VCaP (cell line): ENCODE measurements around the gene LMNTD1.

Source experiments
- H3K27ac ChIP-seq: fragments of 450-650 bp; 2 replicates; pipeline ENCODE4 v1.5.1; 2017
- TF ChIP-seq, protein P1 (sequence below): fragments of 450-650 bp; conservative IDR thresholded peaks from 2 replicates; pipeline ENCODE4 v1.5.1; 2017; ENCODE audit warnings: mild to moderate bottlenecking, moderate library complexity

The LMNTD1 gene

DNA sequence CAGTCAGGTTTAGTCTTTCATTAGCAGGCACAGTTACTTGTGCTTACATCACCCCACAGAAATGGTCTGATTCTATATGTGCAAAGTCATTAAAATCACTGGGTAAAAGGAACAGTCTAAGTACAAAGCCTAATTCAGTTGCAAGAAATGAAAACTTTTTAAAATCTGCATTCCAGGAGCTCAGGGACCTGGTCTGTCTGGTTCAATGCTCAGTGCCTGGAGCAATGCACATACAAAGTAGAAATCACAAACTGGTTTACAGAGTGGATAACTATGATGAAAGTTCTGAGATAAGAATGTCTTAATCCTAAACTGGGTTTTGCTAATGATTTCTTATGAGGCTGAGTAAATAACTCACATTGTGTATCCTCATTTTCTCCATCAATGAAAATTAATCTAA is 28.7 kb downstream of the LMNTD1 start:
- TF ChIP-seq, protein P1, sequence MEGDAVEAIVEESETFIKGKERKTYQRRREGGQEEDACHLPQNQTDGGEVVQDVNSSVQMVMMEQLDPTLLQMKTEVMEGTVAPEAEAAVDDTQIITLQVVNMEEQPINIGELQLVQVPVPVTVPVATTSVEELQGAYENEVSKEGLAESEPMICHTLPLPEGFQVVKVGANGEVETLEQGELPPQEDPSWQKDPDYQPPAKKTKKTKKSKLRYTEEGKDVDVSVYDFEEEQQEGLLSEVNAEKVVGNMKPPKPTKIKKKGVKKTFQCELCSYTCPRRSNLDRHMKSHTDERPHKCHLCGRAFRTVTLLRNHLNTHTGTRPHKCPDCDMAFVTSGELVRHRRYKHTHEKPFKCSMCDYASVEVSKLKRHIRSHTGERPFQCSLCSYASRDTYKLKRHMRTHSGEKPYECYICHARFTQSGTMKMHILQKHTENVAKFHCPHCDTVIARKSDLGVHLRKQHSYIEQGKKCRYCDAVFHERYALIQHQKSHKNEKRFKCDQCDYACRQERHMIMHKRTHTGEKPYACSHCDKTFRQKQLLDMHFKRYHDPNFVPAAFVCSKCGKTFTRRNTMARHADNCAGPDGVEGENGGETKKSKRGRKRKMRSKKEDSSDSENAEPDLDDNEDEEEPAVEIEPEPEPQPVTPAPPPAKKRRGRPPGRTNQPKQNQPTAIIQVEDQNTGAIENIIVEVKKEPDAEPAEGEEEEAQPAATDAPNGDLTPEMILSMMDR, result no peak
- peak overlapping the region; percentile 5 for H3K27ac ChIP-seq

DNA sequence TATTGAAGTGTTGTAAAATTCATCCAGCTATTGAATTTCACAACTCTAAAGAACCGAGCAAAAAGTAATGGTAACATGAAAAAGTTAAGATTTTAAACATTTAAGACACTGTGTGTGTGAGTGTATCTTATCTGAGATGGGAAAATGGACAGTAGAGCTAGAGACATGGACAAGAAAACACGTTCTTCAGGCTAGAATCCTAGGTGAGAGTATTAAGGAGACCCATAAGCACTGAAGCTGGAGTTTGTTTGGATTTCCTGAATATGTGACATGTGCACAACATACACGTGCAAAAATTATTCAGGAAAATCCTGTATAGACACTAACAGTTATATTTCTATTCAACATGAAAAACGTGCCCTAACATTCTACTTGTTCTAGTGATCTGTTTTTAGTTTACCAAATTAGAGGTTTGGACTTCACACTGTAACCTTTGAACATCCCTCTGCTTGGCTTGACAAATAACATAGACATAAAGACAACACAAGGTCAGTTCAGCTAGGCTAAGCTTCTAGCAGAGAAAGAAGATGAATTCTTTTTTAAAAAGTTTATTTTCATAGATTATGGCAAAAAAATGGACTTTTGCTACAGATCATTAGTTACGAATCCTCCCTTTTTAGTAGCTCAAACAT is 31.3 kb downstream of the LMNTD1 start:
- H3K27ac ChIP-seq, result no peak overlapping the region
- TF ChIP-seq, protein P1, result no peak

DNA sequence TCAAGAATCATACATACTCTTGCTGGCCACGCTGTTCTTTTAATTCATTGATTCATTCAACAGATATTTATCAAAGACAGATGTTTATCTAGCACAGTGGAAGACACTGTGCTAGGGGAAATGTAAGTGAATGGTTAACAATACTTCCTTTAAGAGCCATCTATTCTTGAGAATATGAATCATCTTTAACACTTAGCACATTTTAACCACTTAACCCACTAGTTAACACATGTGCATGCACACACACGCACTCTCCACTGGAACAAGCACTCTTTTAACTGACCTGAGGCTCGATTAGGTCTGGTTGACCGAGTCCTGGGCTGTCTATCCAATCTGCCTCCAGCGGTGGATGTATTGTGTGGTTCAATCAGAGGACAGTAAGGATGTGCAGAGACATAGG is 34.6 kb downstream of the LMNTD1 start:
- H3K27ac ChIP-seq, result no peak overlapping the region
- TF ChIP-seq, protein P1, result no peak

DNA sequence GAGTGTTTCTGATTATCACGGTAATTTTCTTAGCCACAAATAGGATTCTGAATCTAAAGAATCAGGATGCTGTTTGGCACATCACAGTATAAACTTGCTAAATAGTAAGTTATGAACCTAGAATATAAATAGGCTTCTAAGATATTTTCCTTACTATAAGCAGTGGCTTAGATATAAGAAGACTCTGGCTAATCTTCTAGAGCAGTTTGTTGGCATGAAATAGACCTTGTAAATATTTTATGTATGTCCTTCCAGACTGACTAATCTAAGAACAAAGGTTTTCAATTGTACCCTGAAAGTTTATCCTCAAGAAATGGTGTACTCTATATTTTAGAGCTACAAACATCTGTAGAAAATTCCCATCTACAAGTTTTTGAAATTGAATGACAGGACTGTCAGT is 48.3 kb downstream of the LMNTD1 start:
- TF ChIP-seq, protein P1, result no peak
- no peak overlapping the region for H3K27ac ChIP-seq

DNA sequence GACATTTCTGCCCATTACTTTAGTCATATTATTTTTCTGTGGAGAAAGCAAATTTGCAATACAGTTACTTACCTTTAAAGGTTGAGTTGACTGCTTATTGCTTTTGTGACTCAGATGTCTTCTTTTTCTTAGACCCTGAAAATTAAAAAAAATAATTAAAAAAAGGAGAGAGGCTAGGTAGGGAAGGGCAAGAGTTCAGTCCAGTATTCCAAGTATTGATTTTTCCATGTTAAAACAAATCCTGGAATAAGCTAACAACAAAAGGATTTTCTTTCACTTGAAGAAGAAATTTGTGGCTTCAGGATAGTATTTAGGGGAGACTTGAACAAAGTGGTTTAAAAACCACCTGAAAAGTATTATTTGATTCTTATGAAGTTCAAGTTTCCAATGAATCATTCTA is 49.4 kb downstream of the LMNTD1 start:
- no peak overlapping the region for H3K27ac ChIP-seq
- TF ChIP-seq, protein P1, result no peak

DNA sequence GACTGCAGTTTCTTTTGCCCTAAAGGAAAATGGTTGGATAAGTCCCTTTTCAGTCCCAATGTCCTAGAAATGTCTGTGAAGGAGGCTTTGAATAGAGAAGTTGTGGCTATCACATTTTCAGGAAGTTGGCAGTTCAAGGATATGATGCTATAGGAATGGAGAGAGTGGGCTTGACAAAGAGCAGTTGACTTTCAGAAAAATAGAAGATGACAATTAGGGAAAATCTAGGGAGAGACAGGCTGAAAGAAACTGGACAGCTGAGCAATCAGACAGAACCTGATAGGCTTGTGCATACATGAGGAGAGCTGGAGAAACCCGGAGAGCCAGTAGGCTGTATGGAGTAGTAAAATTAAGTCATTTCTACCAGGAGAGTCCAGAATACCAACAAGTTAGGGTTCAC is 50.5 kb downstream of the LMNTD1 start:
- H3K27ac ChIP-seq, result no peak overlapping the region
- TF ChIP-seq, protein P1, result no peak

DNA sequence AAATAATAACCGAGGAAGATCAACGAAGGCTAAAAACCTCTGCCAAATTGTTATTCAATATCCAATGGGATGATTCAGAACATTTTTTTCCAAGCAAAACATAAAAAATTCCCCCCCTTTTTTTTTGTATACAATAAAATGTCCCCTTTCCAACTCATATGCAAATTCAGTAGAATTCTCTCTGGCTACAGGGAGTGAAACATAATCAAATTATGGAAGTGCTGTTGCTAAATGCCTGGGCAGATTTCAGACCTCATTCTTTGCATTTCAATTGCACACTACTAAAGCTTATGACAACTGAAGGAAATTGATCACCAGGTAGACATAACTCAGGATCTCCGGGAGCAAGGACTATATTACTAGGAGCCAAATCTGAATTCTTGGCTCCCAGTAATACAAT is 51.0 kb downstream of the LMNTD1 start:
- H3K27ac ChIP-seq, result no peak overlapping the region
- TF ChIP-seq, protein P1, result no peak

DNA sequence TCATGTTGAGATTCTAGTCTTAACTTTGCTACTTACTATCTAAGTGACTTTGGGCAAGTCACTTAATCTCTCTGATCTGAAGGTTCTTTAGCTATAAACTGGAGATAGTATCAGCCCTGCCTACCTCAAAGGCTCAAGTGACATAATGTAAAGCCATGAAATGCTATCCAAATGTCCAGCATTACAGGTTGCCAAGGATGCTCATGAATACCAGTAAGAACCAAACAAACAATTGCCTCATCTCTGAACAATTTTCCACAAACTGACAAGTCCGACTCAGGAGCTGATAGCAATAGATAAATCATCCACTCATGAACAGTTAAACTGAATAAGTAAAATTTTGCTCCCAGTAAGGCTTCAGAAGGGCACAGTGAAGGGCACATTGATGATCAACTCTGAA is 51.5 kb downstream of the LMNTD1 start:
- TF ChIP-seq, protein P1, result no peak
- H3K27ac ChIP-seq, result no peak overlapping the region
